ENCODE results near the gene ZNF785. TPM values are rescaled to one million over a fixed set of nuclear protein-coding genes. Genes with fewer than 3 reads are reported as not detected.

ZNF785 gene
- total RNA-seq, 4 donors from 2014 or later: 6.9 to 17.0 (median 12.2) TPM

DNA sequence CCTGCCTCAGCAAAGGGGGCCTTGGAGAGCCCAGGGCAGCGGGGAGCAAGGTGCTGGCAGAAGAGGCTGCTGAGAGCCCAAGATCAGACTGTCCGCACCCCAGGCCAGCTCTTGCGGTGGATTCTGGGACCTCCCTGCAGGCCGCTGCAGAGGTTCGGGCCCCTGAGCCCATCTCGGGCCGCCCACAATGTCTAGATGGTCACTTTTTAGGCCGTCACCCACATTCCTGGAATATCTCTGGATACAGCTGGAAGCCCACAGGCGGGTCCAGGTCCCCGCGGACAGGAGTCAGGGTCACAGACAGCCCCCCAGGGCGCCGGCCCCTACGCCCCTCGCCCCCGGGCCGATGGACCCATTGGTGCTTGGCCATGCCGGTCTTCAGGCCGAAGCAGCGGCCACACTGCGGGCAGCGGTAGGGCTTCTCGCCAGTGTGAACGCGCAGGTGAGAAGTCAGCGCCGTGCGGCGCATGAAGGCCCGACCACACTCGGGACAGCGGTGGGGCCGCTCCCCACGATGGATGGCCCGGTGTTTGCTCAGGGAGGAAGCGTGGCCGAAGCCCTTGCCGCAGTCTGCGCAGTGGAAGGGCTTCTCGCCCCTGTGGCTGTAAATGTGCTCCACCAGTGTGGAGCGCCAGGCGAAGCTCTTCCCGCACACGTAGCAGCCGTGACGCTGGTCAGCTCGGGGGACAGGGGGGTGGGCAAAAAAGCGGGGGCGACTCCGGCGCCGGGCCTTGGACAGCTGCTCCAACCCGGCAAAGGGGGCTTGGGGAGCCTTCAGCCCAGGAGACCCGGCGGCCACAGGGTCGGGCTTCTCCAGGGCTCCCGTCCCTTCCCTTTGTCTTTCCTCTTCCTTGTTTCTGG lies 53.0 kb downstream of the ZNF785 start:
- H3K36me3 ChIP-seq: peaks cover 0 to 31% of the 10 kb centered on the region in 2 donors
- H3K4me3 ChIP-seq: no peak overlapping the region
- no peaks in the 10 kb centered on the region for H3K27me3 ChIP-seq
- no peak for ATAC-seq
- TF ChIP-seq POLR2A (IDR thresholded peaks at IDR 0.05): no peak
- no peak for TF ChIP-seq POLR2AphosphoS5 (IDR thresholded peaks at IDR 0.05)
- TF ChIP-seq EP300 (IDR thresholded peaks at IDR 0.05): no peak
- TF ChIP-seq, protein P1, sequence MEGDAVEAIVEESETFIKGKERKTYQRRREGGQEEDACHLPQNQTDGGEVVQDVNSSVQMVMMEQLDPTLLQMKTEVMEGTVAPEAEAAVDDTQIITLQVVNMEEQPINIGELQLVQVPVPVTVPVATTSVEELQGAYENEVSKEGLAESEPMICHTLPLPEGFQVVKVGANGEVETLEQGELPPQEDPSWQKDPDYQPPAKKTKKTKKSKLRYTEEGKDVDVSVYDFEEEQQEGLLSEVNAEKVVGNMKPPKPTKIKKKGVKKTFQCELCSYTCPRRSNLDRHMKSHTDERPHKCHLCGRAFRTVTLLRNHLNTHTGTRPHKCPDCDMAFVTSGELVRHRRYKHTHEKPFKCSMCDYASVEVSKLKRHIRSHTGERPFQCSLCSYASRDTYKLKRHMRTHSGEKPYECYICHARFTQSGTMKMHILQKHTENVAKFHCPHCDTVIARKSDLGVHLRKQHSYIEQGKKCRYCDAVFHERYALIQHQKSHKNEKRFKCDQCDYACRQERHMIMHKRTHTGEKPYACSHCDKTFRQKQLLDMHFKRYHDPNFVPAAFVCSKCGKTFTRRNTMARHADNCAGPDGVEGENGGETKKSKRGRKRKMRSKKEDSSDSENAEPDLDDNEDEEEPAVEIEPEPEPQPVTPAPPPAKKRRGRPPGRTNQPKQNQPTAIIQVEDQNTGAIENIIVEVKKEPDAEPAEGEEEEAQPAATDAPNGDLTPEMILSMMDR (IDR thresholded peaks at IDR 0.05): no peak
- peak overlapping the region in 2 of 4 donors; percentile 15 to 95 for H3K27ac ChIP-seq
- no peaks in the 10 kb centered on the region for H3K9me3 ChIP-seq
- WGBS, 2 donors (ENCODE audit: low coverage in 1 of 2): 90 to 100% methylated on average over 2 to 10 of the region's 57 CpGs
- H3K4me1 ChIP-seq: peaks cover 0 to 50% (median 24%) of the 10 kb centered on the region in 3 donors

Small RNAs within 50 kb of the gene (small RNA-seq; reads per million reads assigned to genes)
- gene AC093249.1 (0 reads per million in 4 donors), gene AC093249.4 (0 reads per million in 4 donors)

Other genes starting within 250 kb of the ZNF785 start
- 10 to 100 TPM; 43.1 to 68.1 (median 54.3) TPM for gene CD2BP2, start 230.4 kb downstream of the ZNF785 start, total RNA-seq
- 10 to 100 TPM; 17.1 to 40.9 (median 20.4) TPM for gene TBC1D10B, start 215.2 kb downstream of the ZNF785 start, total RNA-seq
- not detected for gene MYL11, start 210.9 kb downstream of the ZNF785 start, total RNA-seq
- 1 to 10 TPM in 2 of 4 donors, under 1 TPM in 2; 0.59 to 2.2 (median 1.2) TPM for gene SEPTIN1, start 203.1 kb downstream of the ZNF785 start, total RNA-seq
- 10 to 100 TPM in 3 of 4 donors, 1 to 10 TPM in 1; 7.9 to 17.5 (median 12.2) TPM for gene ZNF48, start 190.3 kb downstream of the ZNF785 start, total RNA-seq
- 10 to 100 TPM; 17.6 to 29.3 (median 19.5) TPM for gene ZNF771, start 178.1 kb downstream of the ZNF785 start, total RNA-seq
- gene DCTPP1, start 155.7 kb downstream of the ZNF785 start, total RNA-seq: 10 to 100 TPM; 10.9 to 17.4 (median 13.8) TPM
- 10 to 100 TPM; 21.6 to 36.1 (median 25.2) TPM for gene SEPHS2, start 139.8 kb downstream of the ZNF785 start, total RNA-seq
- 1 to 10 TPM in 2 of 4 donors, under 1 TPM in 2; 0.30 to 4.2 (median 0.97) TPM for gene ITGAL, start 113.0 kb downstream of the ZNF785 start, total RNA-seq
- 10 to 100 TPM; 41.3 to 87.8 (median 50.9) TPM for gene ZNF768, start 59.1 kb downstream of the ZNF785 start, total RNA-seq
- 10 to 100 TPM; 15.3 to 31.6 (median 19.3) TPM for gene ZNF747, start 50.8 kb downstream of the ZNF785 start, total RNA-seq
- 10 to 100 TPM in 2 of 4 donors, 1 to 10 TPM in 2; 6.3 to 13.1 (median 9.3) TPM for gene ZNF764, start 27.3 kb downstream of the ZNF785 start, total RNA-seq
- 10 to 100 TPM; 15.9 to 22.1 (median 20.8) TPM for gene ZNF688, start 14.0 kb downstream of the ZNF785 start, total RNA-seq
- 10 to 100 TPM in 2 of 4 donors, 1 to 10 TPM in 2; 9.7 to 13.1 (median 11.4) TPM for gene ZNF689, start 24.7 kb upstream of the ZNF785 start, total RNA-seq
- 10 to 100 TPM; 21.7 to 49.2 (median 41.8) TPM for gene PRR14, start 65.3 kb upstream of the ZNF785 start, total RNA-seq
- 10 to 100 TPM; 19.9 to 52.1 (median 32.8) TPM for gene FBRS, start 72.7 kb upstream of the ZNF785 start, total RNA-seq
- gene SRCAP, start 113.5 kb upstream of the ZNF785 start, total RNA-seq: 10 to 100 TPM; 20.6 to 57.4 (median 36.0) TPM
- 10 to 100 TPM; 19.4 to 29.0 (median 23.4) TPM for gene PHKG2, start 162.7 kb upstream of the ZNF785 start, total RNA-seq
- 1 to 10 TPM in 2 of 4 donors, not detected in 2; 1.3 to 1.9 TPM for gene CFAP119, start 176.4 kb upstream of the ZNF785 start, total RNA-seq
- gene RNF40, start 176.6 kb upstream of the ZNF785 start, total RNA-seq: 100 to 1,000 TPM in 1 of 4 donors, 10 to 100 TPM in 3; 76.4 to 108 (median 80.6) TPM
- 10 to 100 TPM; 12.3 to 16.5 (median 14.5) TPM for gene ZNF629, start 201.5 kb upstream of the ZNF785 start, total RNA-seq

Data from gastroesophageal sphincter (tissue), 4 donors.